Neutrophil (primary cell): Measurements from ENCODE around the gene KYNU.
"Not testable (repeated sequence)": the region's sequence is repeated elsewhere in the genome, so short reads cannot be mapped to it uniquely, and the experiment has no call there.

Experiments used
- H3K27ac ChIP-seq: fragments of 200-600 bp; sonication (generic); 2 replicates; pipeline ENCODE4 v1.5.1; 2016; ENCODE audit warnings: mild to moderate bottlenecking, moderate library complexity
- H3K27me3 ChIP-seq: fragments of 200-600 bp; sonication (generic); 2 replicates; pipeline ENCODE4 v1.6.0; 2016; ENCODE audit warnings: mild to moderate bottlenecking
- H3K36me3 ChIP-seq: fragments of 200-600 bp; sonication (generic); 2 replicates; pipeline ENCODE4 v1.5.1; 2017
- H3K4me1 ChIP-seq, 2 experiments: fragments of 200-600 bp in 1 of 2; sonication (generic) in 1 of 2; 1 replicate in 1 of 2; 2 replicates in 1 of 2; pipeline versions ENCODE4 v1.5.1 to v1.6.1; 2013 to 2016; ENCODE audit warnings: low read depth in 1 of 2, low read length in 1 of 2, mild to moderate bottlenecking in 1 of 2, moderate library complexity in 1 of 2; ENCODE audit not compliant: control insufficient read depth in 1 of 2, insufficient read depth in 1 of 2
- H3K4me3 ChIP-seq, 2 experiments: fragments of 200-600 bp in 1 of 2; sonication (generic) in 1 of 2; 1 replicate in 1 of 2; 2 replicates in 1 of 2; pipeline ENCODE4 v1.5.1; 2013 to 2016; ENCODE audit warnings: low read depth in 1 of 2, low read length in 1 of 2, mild to moderate bottlenecking in 1 of 2, moderate library complexity in 1 of 2
- H3K9me3 ChIP-seq: fragments of 200-600 bp; sonication (generic); 2 replicates; pipeline ENCODE4 v1.5.1; 2016
- CTCF ChIP-seq: fragments of 200-600 bp; sonication (generic); IDR thresholded peaks from 2 replicates; pipeline ENCODE4 v1.5.1; 2016; ENCODE audit warnings: antibody characterized with exemption

KYNU gene

GRCh38 chr2:142942690-142943089 lies 65.2 kb downstream of the KYNU start:
- no peaks in the 10 kb centered on the region for H3K4me1 ChIP-seq
- no peak overlapping the region for H3K4me3 ChIP-seq
- H3K36me3 ChIP-seq, result no peaks in the 10 kb centered on the region
- TF ChIP-seq CTCF, result no peak
- H3K9me3 ChIP-seq, result no peaks in the 10 kb centered on the region
- H3K27ac ChIP-seq, result no peak overlapping the region
- no peaks in the 10 kb centered on the region for H3K27me3 ChIP-seq

- no peaks in the 10 kb centered on the region for H3K36me3 ChIP-seq
- no peaks in the 10 kb centered on the region for H3K9me3 ChIP-seq
- no peaks in the 10 kb centered on the region for H3K27me3 ChIP-seq
- H3K4me3 ChIP-seq, result no peak overlapping the region
- no peak for TF ChIP-seq CTCF
- H3K4me1 ChIP-seq, result no peaks in the 10 kb centered on the region
- no peak overlapping the region for H3K27ac ChIP-seq
Measured at GRCh38 chr2:142944264-142944663, 66.8 kb downstream of the KYNU start.

- no peak for TF ChIP-seq CTCF
- no peak overlapping the region for H3K27ac ChIP-seq
- H3K4me3 ChIP-seq, result no peak overlapping the region
- H3K36me3 ChIP-seq, result no peaks in the 10 kb centered on the region
- no peaks in the 10 kb centered on the region for H3K27me3 ChIP-seq
- no peaks in the 10 kb centered on the region for H3K9me3 ChIP-seq
- no peaks in the 10 kb centered on the region for H3K4me1 ChIP-seq
Measured at GRCh38 chr2:142944721-142945120, 67.3 kb downstream of the KYNU start.

GRCh38 chr2:142946941-142947340 lies 69.5 kb downstream of the KYNU start:
- no peak overlapping the region for H3K27ac ChIP-seq
- H3K4me3 ChIP-seq, result no peak overlapping the region
- no peak for TF ChIP-seq CTCF

GRCh38 chr2:142948723-142949122 lies 71.3 kb downstream of the KYNU start:
- not testable (repeated sequence) for H3K4me3 ChIP-seq, H3K36me3 ChIP-seq, H3K27ac ChIP-seq, H3K4me1 ChIP-seq, H3K27me3 ChIP-seq, H3K9me3 ChIP-seq

More at GRCh38 chr2:142946941-142947340, 69.5 kb downstream of the KYNU start:
- Histone ChIP-seq H3K36me3 (no peaks in the 10 kb centered on the region), H3K9me3 (no peaks in the 10 kb centered on the region), H3K27me3 (no peaks in the 10 kb centered on the region), H3K4me1 (no peaks in the 10 kb centered on the region)

GRCh38 chr2:142950323-142950722 lies 72.9 kb downstream of the KYNU start:
- not testable (repeated sequence) for H3K4me1 ChIP-seq, H3K36me3 ChIP-seq, H3K27me3 ChIP-seq, H3K4me3 ChIP-seq, H3K9me3 ChIP-seq, H3K27ac ChIP-seq
